ENCODE data around the gene ADORA3.
A peak's percentile ranks its signal among the peaks of the same experiment; 100 is the strongest.

ADORA3 gene

GRCh38 chr1:111515291-111516004 lies 12.0 kb upstream of the ADORA3 start:
- H3K4me3 Mint-ChIP-seq = peak overlapping the region; percentile 61
- peaks cover 53% of the 10 kb centered on the region for H3K4me1 Mint-ChIP-seq (ENCODE audit: low read depth)
- no peaks in the 10 kb centered on the region for H3K27me3 Mint-ChIP-seq
- no peaks in the 10 kb centered on the region for H3K36me3 Mint-ChIP-seq (ENCODE audit: low read depth)
- H3K9me3 Mint-ChIP-seq = no peaks in the 10 kb centered on the region
- DNase-seq = peak; percentile 60
- no peak overlapping the region for H3K27ac Mint-ChIP-seq

- no peak overlapping the region for H3K27ac Mint-ChIP-seq
- no peak overlapping the region for H3K4me3 Mint-ChIP-seq
- H3K9me3 Mint-ChIP-seq = no peaks in the 10 kb centered on the region
- H3K4me1 Mint-ChIP-seq (ENCODE audit: low read depth) = peaks cover 61% of the 10 kb centered on the region
- no peak for DNase-seq
- H3K27me3 Mint-ChIP-seq = no peaks in the 10 kb centered on the region
- H3K36me3 Mint-ChIP-seq (ENCODE audit: low read depth) = no peaks in the 10 kb centered on the region
Observed at GRCh38 chr1:111513410-111514020, 10.1 kb upstream of the ADORA3 start.

GRCh38 chr1:111512931-111513330 lies 9.5 kb upstream of the ADORA3 start:
- no peak for DNase-seq
- H3K4me3 Mint-ChIP-seq = no peak overlapping the region
- H3K9me3 Mint-ChIP-seq = no peaks in the 10 kb centered on the region
- no peaks in the 10 kb centered on the region for H3K36me3 Mint-ChIP-seq (ENCODE audit: low read depth)
- H3K27ac Mint-ChIP-seq = no peak overlapping the region
- no peaks in the 10 kb centered on the region for H3K27me3 Mint-ChIP-seq
- peaks cover 61% of the 10 kb centered on the region for H3K4me1 Mint-ChIP-seq (ENCODE audit: low read depth)

DNA sequence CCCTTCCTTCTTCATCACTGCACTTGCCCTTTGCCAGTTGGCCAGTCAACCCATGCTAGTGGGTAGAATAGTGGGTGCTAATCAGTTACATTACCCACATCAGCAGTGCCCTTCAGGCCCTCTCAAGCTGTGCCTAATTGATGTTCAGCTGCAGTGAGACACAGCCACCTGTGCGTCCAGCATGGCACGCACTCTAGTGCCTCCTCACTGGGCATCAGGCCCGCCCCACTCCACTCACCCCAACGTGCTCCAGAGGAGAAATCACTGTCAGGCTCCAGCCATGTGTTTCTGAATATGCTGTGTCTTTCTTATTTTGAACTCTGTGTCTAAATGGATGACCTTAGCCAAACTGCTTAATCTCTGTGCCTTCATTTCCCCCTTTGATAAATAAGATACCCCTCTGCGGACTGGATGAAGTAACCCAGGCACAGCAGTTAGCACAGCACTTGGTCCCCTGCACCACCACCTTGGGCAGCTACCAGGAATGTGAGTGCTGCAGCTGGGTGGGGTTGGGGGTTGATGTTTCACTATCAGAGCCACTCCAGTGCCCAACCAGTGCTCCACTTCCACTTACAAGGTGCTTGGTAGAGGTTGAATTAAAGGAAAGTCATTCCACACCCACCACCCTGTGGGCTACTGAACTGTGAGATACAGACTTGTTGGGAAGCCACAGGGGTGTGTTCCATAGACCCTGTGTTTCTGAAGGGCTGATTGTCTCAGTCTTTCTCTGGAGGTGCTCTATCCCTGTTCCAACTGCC lies 8.9 kb upstream of the ADORA3 start:
- Mint-ChIP-seq H3K4me1 (ENCODE audit: low read depth) (peaks cover 61% of the 10 kb centered on the region), H3K9me3 (no peaks in the 10 kb centered on the region), H3K27ac (no peak overlapping the region), H3K27me3 (no peaks in the 10 kb centered on the region), H3K36me3 (ENCODE audit: low read depth) (no peaks in the 10 kb centered on the region), H3K4me3 (no peak overlapping the region)
- DNase-seq = no peak

- H3K36me3 Mint-ChIP-seq (ENCODE audit: low read depth) = no peaks in the 10 kb centered on the region
- DNase-seq = no peak
- peaks cover 57% of the 10 kb centered on the region for H3K4me1 Mint-ChIP-seq (ENCODE audit: low read depth)
- H3K9me3 Mint-ChIP-seq = no peaks in the 10 kb centered on the region
- H3K4me3 Mint-ChIP-seq = no peak overlapping the region
- H3K27me3 Mint-ChIP-seq = no peaks in the 10 kb centered on the region
- H3K27ac Mint-ChIP-seq = no peak overlapping the region
Observed at GRCh38 chr1:111511370-111511769, 7.9 kb upstream of the ADORA3 start.

- DNase-seq = no peak
- Mint-ChIP-seq H3K27ac (no peak overlapping the region), H3K4me1 (ENCODE audit: low read depth) (peaks cover 58% of the 10 kb centered on the region), H3K4me3 (no peak overlapping the region), H3K36me3 (ENCODE audit: low read depth) (no peaks in the 10 kb centered on the region), H3K27me3 (no peaks in the 10 kb centered on the region), H3K9me3 (no peaks in the 10 kb centered on the region)
Observed at GRCh38 chr1:111509997-111510375, 6.6 kb upstream of the ADORA3 start.

DNA sequence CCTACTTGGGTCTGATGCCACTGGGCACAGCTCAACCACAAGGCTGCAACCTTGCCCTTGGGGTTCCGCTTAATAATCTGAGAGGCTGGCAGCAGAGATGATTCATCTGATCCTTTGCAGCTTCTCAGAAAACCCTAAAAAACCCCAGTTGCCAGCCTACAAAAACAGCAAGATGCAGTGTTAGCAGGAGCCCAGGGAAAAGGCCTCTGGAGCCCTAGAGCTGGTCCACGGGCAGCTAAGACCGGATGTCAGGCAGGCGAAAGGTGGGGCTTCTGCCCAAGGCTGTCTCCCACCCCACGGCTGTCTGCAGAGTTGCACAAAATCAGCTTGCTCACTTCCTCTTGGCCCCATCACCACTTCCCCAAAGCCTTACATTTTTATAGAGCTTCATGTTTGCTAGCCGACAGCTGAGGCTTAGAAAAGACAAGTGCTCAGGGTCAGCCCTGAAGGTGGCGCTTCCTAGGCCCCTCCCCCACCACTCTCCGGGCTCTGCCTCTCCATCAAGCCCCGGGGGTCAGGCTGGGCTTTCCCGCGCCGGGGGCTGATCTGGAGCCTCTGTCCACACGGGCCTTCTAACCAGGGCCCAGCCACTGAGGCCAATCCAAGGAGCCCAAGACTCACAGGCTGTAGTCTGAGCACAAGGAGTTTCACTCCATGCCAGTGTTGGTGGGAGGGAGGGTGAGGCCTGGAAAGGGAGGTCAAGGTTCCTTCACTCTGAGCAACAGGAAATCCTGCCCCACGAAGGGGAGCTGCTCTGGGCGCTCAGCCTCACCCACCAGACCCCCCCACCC lies 4.2 kb upstream of the ADORA3 start:
- Mint-ChIP-seq H3K4me3 (peak overlapping the region; percentile 66), H3K36me3 (ENCODE audit: low read depth) (no peaks in the 10 kb centered on the region), H3K27me3 (no peaks in the 10 kb centered on the region), H3K27ac (peak overlapping the region; percentile 96), H3K4me1 (ENCODE audit: low read depth) (peaks cover 66% of the 10 kb centered on the region), H3K9me3 (no peaks in the 10 kb centered on the region)
- peak; percentile 78 for DNase-seq

DNA sequence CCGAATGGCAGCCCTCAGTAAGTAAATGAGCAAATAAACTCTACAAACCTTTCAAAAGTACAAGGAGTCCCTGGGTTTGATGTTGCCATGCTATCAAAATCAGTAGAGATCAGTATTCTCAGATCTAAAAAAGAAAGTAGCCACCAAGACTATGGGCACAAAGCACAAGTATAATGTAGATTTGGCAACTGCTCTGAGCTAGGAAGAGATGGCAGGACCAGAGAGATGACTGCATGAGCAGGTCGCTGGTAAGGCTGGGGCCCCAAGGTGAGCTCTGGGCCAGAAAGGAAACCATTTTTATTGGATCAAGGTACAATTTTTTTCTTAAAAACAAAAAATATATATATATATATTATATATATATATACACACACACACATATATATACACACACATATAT lies 3.1 kb upstream of the ADORA3 start:
- H3K27me3 Mint-ChIP-seq = no peaks in the 10 kb centered on the region
- peaks cover 68% of the 10 kb centered on the region for H3K4me1 Mint-ChIP-seq (ENCODE audit: low read depth)
- H3K36me3 Mint-ChIP-seq (ENCODE audit: low read depth) = no peaks in the 10 kb centered on the region
- no peaks in the 10 kb centered on the region for H3K9me3 Mint-ChIP-seq
- H3K4me3 Mint-ChIP-seq = no peak overlapping the region
- no peak for DNase-seq
- H3K27ac Mint-ChIP-seq = peak overlapping the region; percentile 81

DNA sequence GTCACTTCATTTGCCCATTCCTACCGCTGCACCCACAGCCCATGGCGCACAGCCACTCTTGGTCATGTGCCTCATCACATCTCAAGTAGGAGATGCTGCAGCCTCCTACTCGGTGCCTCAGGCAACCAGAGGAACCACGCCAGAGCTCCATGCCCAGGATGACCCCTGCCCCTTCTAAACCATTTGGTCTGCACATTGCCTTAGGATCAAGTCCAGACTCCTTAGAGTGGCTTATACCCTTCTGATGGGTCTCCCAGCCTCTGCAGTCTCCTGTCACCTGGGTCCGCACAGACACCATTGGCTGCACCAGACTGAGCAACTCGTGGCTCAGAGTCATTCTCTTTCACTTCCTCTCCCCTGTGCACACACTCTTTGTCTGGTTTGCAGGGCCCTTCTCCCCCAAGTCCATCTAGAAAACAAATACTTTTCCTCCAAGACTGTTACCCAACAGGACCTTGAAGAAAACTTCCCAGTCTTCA lies 2.2 kb upstream of the ADORA3 start:
- H3K4me3 Mint-ChIP-seq = no peak overlapping the region
- no peaks in the 10 kb centered on the region for H3K36me3 Mint-ChIP-seq (ENCODE audit: low read depth)
- H3K9me3 Mint-ChIP-seq = no peaks in the 10 kb centered on the region
- H3K27ac Mint-ChIP-seq = peak overlapping the region; percentile 81
- H3K4me1 Mint-ChIP-seq (ENCODE audit: low read depth) = peaks cover 71% of the 10 kb centered on the region
- no peaks in the 10 kb centered on the region for H3K27me3 Mint-ChIP-seq
- DNase-seq = no peak

- DNase-seq = no peak
- Mint-ChIP-seq H3K27ac (no peak overlapping the region), H3K9me3 (no peaks in the 10 kb centered on the region), H3K36me3 (ENCODE audit: low read depth) (no peaks in the 10 kb centered on the region), H3K4me3 (no peak overlapping the region), H3K4me1 (ENCODE audit: low read depth) (peaks cover 64% of the 10 kb centered on the region), H3K27me3 (no peaks in the 10 kb centered on the region)
Observed at GRCh38 chr1:111504097-111504496, 664 bp upstream of the ADORA3 start.

DNA sequence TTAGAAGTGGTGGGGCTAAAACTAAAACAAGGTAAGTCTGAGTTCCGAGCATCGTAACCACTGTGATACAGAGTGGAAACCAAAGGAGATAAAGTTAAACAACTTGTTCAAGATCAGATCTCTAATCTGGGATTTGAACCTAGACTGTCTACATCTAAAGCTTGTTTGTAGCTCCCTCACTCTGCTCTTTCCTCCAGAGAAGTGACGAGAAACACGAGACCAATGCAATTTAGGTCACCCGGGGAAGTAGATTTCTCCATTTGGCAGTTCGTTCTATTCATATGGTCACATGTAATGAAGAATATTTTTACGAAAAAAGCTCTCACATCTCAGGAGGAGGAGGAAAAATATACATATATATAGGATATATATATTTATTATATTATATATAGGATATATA lies 1.8 kb downstream of the ADORA3 start:
- Mint-ChIP-seq H3K4me1 (ENCODE audit: low read depth) (peaks cover 62% of the 10 kb centered on the region), H3K27me3 (no peaks in the 10 kb centered on the region), H3K27ac (no peak overlapping the region), H3K4me3 (no peak overlapping the region), H3K36me3 (ENCODE audit: low read depth) (peaks cover 1% of the 10 kb centered on the region), H3K9me3 (peaks cover 7% of the 10 kb centered on the region)
- no peak for DNase-seq

DNA sequence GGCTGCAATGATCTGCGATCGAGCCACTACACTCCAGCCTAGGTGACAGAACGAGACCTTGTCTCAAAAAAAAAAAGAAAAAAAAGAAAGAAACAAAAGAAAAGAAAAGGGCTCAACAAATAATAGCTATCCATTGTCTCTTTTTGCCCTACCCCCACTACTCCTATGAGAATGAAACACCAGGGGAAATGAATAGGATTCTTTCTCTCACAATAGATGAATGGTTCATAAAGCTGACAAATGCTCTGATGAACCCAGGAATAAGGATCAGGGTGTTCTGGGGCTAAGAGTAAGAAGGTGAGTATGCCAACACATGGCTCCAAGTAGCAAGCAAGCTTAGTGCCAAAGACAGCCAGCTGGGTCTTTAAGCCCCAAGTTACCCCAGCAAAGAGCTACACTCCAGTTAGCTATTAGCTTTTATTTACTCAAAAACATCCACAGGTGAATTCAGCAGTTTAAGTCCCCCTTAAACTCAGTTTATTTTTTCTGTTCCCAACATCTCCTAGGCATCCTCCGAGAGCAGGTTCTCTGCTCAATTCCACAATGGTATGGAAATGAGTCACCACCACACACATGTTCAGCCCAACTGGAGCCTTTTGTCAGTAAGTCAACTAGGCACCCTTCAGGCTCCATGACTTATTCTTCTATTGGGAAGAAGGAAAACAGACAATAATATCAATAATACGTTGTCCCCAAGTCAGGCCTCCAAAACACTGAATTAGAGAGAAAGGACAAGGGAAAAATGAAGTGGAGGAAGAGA lies 4.2 kb downstream of the ADORA3 start:
- DNase-seq = no peak
- H3K4me3 Mint-ChIP-seq = no peak overlapping the region
- H3K27me3 Mint-ChIP-seq = no peaks in the 10 kb centered on the region
- peaks cover 47% of the 10 kb centered on the region for H3K4me1 Mint-ChIP-seq (ENCODE audit: low read depth)
- peaks cover 1% of the 10 kb centered on the region for H3K36me3 Mint-ChIP-seq (ENCODE audit: low read depth)
- H3K9me3 Mint-ChIP-seq = peaks cover 19% of the 10 kb centered on the region
- no peak overlapping the region for H3K27ac Mint-ChIP-seq

DNA sequence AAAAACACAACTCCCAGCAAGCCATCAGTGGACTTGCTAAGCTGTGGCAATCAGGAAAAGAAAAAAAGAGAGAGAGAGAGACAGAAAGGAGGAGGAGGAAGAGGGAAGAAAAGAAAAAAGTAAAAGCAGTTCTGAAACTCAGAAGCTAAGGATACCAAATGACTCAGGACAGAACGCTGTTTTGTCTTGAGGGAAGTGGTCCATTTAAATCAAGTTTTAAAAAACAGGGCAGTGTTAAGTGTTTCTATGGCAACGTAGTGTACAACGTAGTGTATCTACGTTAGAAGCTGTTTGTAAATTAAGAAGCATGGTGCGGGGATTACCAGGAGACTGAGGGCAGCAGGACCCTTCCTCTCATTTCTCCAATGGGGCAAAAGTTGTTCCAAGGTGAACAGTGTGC lies 5.8 kb downstream of the ADORA3 start:
- DNase-seq = no peak
- Mint-ChIP-seq H3K9me3 (peaks cover 20% of the 10 kb centered on the region), H3K27ac (peak overlapping the region; percentile 60), H3K27me3 (no peaks in the 10 kb centered on the region), H3K36me3 (ENCODE audit: low read depth) (peaks cover 1% of the 10 kb centered on the region), H3K4me3 (no peak overlapping the region), H3K4me1 (ENCODE audit: low read depth) (peaks cover 31% of the 10 kb centered on the region)

DNA sequence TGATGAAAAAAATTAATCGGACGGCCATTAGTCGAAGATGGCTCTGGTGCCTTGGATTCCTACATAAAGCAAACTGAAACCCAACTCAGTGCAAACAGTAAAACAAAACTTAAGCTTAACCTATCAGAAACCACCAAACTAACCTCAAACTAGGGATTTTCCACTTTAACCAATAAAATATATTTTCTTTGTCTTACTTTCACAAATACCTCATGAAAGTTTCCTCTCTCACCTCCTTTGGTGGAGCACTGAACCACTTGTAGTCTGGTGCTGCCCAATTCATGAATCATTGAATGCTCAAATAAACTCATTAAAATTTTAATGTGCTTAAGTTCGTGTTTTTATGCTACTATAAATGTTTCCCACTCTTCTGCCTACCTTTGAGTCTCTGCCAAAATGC lies 7.0 kb downstream of the ADORA3 start:
- Mint-ChIP-seq H3K9me3 (peaks cover 20% of the 10 kb centered on the region), H3K36me3 (ENCODE audit: low read depth) (peaks cover 1% of the 10 kb centered on the region), H3K27ac (peak overlapping the region; percentile 24), H3K4me3 (no peak overlapping the region), H3K4me1 (ENCODE audit: low read depth) (peaks cover 36% of the 10 kb centered on the region), H3K27me3 (no peaks in the 10 kb centered on the region)
- no peak for DNase-seq

Data from activated T-cell treated with anti-CD3 and anti-CD28 coated beads, Interleukin-2, amount 50 U/mL, for 24 hours (primary cell).